Mammary epithelial cell (primary cell): ENCODE data around the gene AKT3.

Experiments
- CTCF ChIP-seq, 2 donors: IDR thresholded peaks in 1 of 2; conservative IDR thresholded peaks in 1 of 2; 2 replicates each; pipeline ENCODE4 v1.5.1; 2011 to 2012; ENCODE audit warnings: inconsistent platforms in 2 of 2, low read length in 2 of 2, mild to moderate bottlenecking in 2 of 2, control low read depth in 1 of 2, low read depth in 1 of 2; ENCODE audit not compliant: insufficient read depth in 1 of 2; ENCODE audit errors: extremely low read depth in 1 of 2
- EZH2 ChIP-seq: IDR thresholded peaks from 2 replicates; pipeline ENCODE4 v1.6.1; 2012; ENCODE audit warnings: low read length, inconsistent platforms, borderline replicate concordance

GRCh38 chr1:243477731-243478290 is 372.2 kb downstream of the AKT3 start:
- no peak for TF ChIP-seq CTCF (conservative IDR thresholded peaks at IDR 0.05 in 1 of 2, IDR thresholded peaks at IDR 0.05 in 1 of 2; ENCODE audit: extremely low read depth in 1 of 2, insufficient read depth in 1 of 2, low read depth in 1 of 2, low read length in 2 of 2)
- no peak for TF ChIP-seq EZH2
